Mesothelial cell of epicardium (in vitro differentiated cells): Measurements from ENCODE around the gene NDUFAF7. TPM values are rescaled to one million over a fixed set of nuclear protein-coding genes. Genes with fewer than 3 reads are reported as not detected.
"Not testable (repeated sequence)": the region's sequence is repeated elsewhere in the genome, so short reads cannot be mapped to it uniquely, and the experiment has no call there.

Experiments used
- DNase-seq, 2 experiments: peaks; one replicate each; pipeline ENCODE4 v3.0.0; 2021; ENCODE audit warnings: low spot score in 2 of 2; ENCODE audit not compliant: unreplicated experiment in 2 of 2
- H3K27ac Mint-ChIP-seq: 2 replicates; pipeline ENCODE4 v1.8.0; 2021; ENCODE audit warnings: mixed read lengths
- H3K27me3 Mint-ChIP-seq: 2 replicates; pipeline ENCODE4 v1.8.0; 2021; ENCODE audit warnings: low read depth, mixed read lengths
- H3K36me3 Mint-ChIP-seq: 2 replicates; pipeline ENCODE4 v1.8.0; 2021; ENCODE audit warnings: mixed read lengths
- H3K4me1 Mint-ChIP-seq: 2 replicates; pipeline ENCODE4 v1.8.0; 2021; ENCODE audit warnings: mixed read lengths
- H3K4me3 Mint-ChIP-seq: 2 replicates; pipeline ENCODE4 v1.8.0; 2021; ENCODE audit warnings: mild to moderate bottlenecking, moderate library complexity, mixed read lengths
- H3K9me3 Mint-ChIP-seq: 2 replicates; pipeline ENCODE4 v1.8.0; 2021; ENCODE audit warnings: mixed read lengths
- total RNA-seq: library from RNA; stranded (reverse); gene quantifications from 3 replicates; pipeline ENCODE4 v1.2.1, GENCODE V29; 2021
- TF ChIP-seq, protein P1 (sequence below): fragments of 200-600 bp; sonication (generic); IDR thresholded peaks from one replicate; pipeline ENCODE4 v1.5.0; 2021; ENCODE audit warnings: antibody characterized with exemption; ENCODE audit not compliant: unreplicated experiment

The NDUFAF7 gene
- total RNA-seq, 1 donor from 2014 or later: 27.0 TPM

DNA sequence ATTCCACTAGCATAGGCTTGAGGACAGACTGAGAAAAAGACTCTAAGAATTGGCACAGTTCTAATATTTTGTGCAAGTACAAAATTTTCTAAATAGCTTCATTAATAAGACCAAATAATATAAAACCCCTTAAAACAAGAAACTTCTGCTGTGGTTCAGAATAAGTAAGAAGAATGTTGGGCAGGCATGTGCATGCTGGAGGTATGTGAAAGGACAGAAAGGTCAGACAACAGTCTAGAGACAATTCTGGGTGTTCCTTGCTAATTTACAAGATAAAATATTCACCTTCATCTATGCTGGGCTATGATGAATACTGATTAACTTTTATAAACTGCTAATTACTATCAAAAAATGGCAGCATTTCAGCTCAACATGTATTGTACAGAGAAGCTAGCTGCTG lies 20.2 kb upstream of the NDUFAF7 start:
- H3K4me1 Mint-ChIP-seq: peaks cover 6% of the 10 kb centered on the region
- H3K4me3 Mint-ChIP-seq: no peak overlapping the region
- peak overlapping the region; percentile 54 for H3K27ac Mint-ChIP-seq
- DNase-seq: no peak
- TF ChIP-seq, protein P1, sequence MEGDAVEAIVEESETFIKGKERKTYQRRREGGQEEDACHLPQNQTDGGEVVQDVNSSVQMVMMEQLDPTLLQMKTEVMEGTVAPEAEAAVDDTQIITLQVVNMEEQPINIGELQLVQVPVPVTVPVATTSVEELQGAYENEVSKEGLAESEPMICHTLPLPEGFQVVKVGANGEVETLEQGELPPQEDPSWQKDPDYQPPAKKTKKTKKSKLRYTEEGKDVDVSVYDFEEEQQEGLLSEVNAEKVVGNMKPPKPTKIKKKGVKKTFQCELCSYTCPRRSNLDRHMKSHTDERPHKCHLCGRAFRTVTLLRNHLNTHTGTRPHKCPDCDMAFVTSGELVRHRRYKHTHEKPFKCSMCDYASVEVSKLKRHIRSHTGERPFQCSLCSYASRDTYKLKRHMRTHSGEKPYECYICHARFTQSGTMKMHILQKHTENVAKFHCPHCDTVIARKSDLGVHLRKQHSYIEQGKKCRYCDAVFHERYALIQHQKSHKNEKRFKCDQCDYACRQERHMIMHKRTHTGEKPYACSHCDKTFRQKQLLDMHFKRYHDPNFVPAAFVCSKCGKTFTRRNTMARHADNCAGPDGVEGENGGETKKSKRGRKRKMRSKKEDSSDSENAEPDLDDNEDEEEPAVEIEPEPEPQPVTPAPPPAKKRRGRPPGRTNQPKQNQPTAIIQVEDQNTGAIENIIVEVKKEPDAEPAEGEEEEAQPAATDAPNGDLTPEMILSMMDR: no peak
- H3K36me3 Mint-ChIP-seq: peaks cover 60% of the 10 kb centered on the region
- no peaks in the 10 kb centered on the region for H3K27me3 Mint-ChIP-seq
- H3K9me3 Mint-ChIP-seq: peaks cover 27% of the 10 kb centered on the region

DNA sequence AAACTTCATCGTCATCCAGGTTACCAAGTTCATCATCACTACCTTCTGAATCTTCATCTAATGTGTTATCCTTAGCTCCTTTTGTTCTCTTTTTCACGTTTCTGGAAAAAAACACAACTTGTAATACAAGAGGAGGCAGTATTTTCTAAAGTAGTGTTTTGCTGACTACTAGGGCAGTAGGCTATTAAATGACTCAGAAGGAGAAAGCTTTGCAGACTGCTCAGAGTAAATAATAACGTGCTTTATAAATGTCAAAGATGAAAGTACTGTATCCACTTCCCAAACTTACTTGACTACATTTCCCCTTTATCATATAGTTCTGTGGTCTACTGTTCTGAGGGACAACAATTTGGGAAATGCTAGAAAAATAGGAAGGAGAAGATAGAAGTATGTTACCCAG lies 19.5 kb upstream of the NDUFAF7 start:
- Mint-ChIP-seq H3K36me3 (peaks cover 60% of the 10 kb centered on the region), H3K4me1 (peaks cover 6% of the 10 kb centered on the region), H3K27me3 (no peaks in the 10 kb centered on the region)

GRCh38 chr2:37215250-37215649 lies 16.2 kb upstream of the NDUFAF7 start:
- H3K27me3 Mint-ChIP-seq: no peaks in the 10 kb centered on the region
- H3K4me1 Mint-ChIP-seq: peaks cover 13% of the 10 kb centered on the region
- peak overlapping the region; percentile 28 for H3K27ac Mint-ChIP-seq
- TF ChIP-seq, protein P1: no peak
- no peak overlapping the region for H3K4me3 Mint-ChIP-seq
- no peak for DNase-seq
- peaks cover 33% of the 10 kb centered on the region for H3K36me3 Mint-ChIP-seq
- no peaks in the 10 kb centered on the region for H3K9me3 Mint-ChIP-seq

More for the DNA sequence above, 19.5 kb upstream of the NDUFAF7 start:
- Mint-ChIP-seq H3K27ac (peak overlapping the region; percentile 54), H3K4me3 (no peak overlapping the region), H3K9me3 (peaks cover 27% of the 10 kb centered on the region)
- TF ChIP-seq, protein P1: no peak
- DNase-seq: no peak

- TF ChIP-seq, protein P1: no peak
- H3K27me3 Mint-ChIP-seq: no peaks in the 10 kb centered on the region
- peak overlapping the region; percentile 79 for H3K27ac Mint-ChIP-seq
- H3K4me1 Mint-ChIP-seq: peaks cover 7% of the 10 kb centered on the region
- no peaks in the 10 kb centered on the region for H3K9me3 Mint-ChIP-seq
- H3K36me3 Mint-ChIP-seq: peaks cover 29% of the 10 kb centered on the region
- DNase-seq: no peak
- no peak overlapping the region for H3K4me3 Mint-ChIP-seq
Measured at GRCh38 chr2:37219046-37219445, 12.4 kb upstream of the NDUFAF7 start.

DNA sequence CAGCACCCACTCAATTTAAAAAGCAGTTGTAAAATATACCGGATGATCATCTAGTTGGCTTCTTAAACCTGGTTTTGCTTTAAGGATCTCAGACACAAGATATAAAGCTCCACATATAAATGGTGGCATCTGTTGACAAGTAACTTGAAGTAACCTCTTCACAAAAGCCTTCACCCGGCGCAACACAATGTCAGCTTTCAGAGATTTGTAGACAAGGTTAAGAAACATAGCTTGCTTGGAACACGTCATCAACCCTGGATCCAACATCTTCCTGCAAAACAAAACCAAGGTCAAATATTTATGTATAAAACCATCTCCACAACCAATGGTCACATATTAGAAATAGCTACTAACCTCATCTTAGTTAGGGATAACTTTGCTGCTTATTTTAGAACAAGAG lies 8.3 kb upstream of the NDUFAF7 start:
- Mint-ChIP-seq H3K9me3 (no peaks in the 10 kb centered on the region), H3K27ac (no peak overlapping the region), H3K36me3 (peaks cover 30% of the 10 kb centered on the region), H3K27me3 (no peaks in the 10 kb centered on the region), H3K4me1 (peaks cover 21% of the 10 kb centered on the region), H3K4me3 (no peak overlapping the region)
- TF ChIP-seq, protein P1: no peak
- no peak for DNase-seq

DNA sequence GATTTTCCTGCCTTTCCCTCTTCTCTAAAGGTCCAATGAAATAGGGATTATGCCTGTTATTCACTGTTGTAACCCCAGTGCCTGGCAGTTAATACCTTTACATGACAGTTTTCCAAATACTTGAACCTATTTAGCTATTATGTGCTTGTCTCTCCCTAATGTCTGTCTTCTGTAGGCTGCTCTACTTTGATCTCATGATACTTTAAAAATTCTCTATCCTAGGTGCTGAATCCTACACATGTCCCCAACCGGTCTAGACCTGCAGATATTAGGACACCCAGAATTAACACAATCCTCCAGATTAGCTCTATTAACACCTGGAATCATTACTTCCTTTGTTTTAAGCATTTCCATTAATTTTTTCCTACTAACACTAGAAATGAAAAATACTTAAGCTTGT lies 7.4 kb upstream of the NDUFAF7 start:
- Mint-ChIP-seq H3K9me3 (no peaks in the 10 kb centered on the region), H3K36me3 (peaks cover 24% of the 10 kb centered on the region), H3K27me3 (no peaks in the 10 kb centered on the region), H3K4me3 (no peak overlapping the region), H3K27ac (no peak overlapping the region), H3K4me1 (peaks cover 18% of the 10 kb centered on the region)
- DNase-seq: no peak
- TF ChIP-seq, protein P1: no peak

DNA sequence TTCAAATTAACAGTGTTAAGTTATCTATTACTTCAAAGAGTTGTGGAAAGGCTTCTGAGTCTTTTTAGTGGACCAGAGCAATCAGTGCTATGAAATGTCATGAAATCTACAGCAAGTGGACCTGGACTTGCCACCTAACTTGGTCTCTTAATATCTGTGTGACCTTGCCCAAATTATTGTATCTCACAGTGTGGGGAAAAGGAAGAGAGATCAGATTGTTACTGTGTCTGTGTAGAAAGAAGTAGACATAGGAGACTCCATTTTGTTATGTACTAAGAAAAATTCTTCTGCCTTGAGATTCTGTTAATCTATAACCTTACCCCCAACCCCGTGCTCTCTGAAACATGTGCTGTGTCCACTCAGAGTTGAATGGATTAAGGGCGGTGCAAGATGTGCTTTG lies 6.3 kb upstream of the NDUFAF7 start:
- H3K4me3 Mint-ChIP-seq, H3K27me3 Mint-ChIP-seq, H3K9me3 Mint-ChIP-seq, DNase-seq, H3K27ac Mint-ChIP-seq: not testable (repeated sequence)
- Mint-ChIP-seq H3K4me1 (peaks cover 17% of the 10 kb centered on the region), H3K36me3 (peaks cover 24% of the 10 kb centered on the region)
